Left kidney (tissue), 8 donors: ENCODE data around the gene CREG2. TPM values are rescaled to one million over a fixed set of nuclear protein-coding genes. Genes with fewer than 3 reads are reported as not detected.
A peak's percentile ranks its signal among the peaks of the same experiment; 100 is the strongest.

Source experiments
- DNase-seq: peaks from one replicate; pipeline ENCODE4 v3.0.0-alpha.2; 2013
- long read RNA-seq, 8 donors: transcript quantifications; one replicate each; lab custom pipeline, GENCODE V29; 2026
- polyA plus RNA-seq: library from polyadenylated mRNA; unstranded; fragments of 120-200 nt; gene quantifications from one replicate; pipeline ENCODE4 v1.2.1, GENCODE V29; 2013; ENCODE audit not compliant: insufficient read length

Gene CREG2
- polyA plus RNA-seq = 0.65 TPM
- long read RNA-seq, donor 1 = 0 reads
- long read RNA-seq, donor 2 = 0 reads
- long read RNA-seq, donor 3 = 0 reads
- long read RNA-seq, donor 4 = 0 reads
- long read RNA-seq, donor 5 = 0 reads
- long read RNA-seq, donor 6 = 0 reads
- long read RNA-seq, donor 7 = 0 reads
- long read RNA-seq, donor 8 = 0 reads

GRCh38 chr2:101387151-101387834 lies at the start of gene CREG2:
CREG2 (minus strand) TSS chr2:101387503; CDS start chr2:101387457, 46 bp downstream.
- DNase-seq = peak; percentile 63

GRCh38 chr2:101435001-101435862 lies 47.9 kb upstream of the CREG2 start:
- DNase-seq = peak; percentile 50

GRCh38 chr2:101433465-101433864 lies 46.2 kb upstream of the CREG2 start:
- DNase-seq = no peak

- no peak for DNase-seq
Measured at GRCh38 chr2:101432411-101433181, 45.3 kb upstream of the CREG2 start.

- DNase-seq = no peak
Measured at GRCh38 chr2:101431486-101431885, 44.2 kb upstream of the CREG2 start.

GRCh38 chr2:101430156-101430555 lies 42.9 kb upstream of the CREG2 start:
- DNase-seq = no peak

GRCh38 chr2:101429453-101429852 lies 42.1 kb upstream of the CREG2 start:
- no peak for DNase-seq

GRCh38 chr2:101428422-101429176 lies 41.3 kb upstream of the CREG2 start:
- no peak for DNase-seq

- DNase-seq = no peak
Measured at GRCh38 chr2:101427743-101428142, 40.4 kb upstream of the CREG2 start.

- no peak for DNase-seq
Measured at GRCh38 chr2:101427240-101427639, 39.9 kb upstream of the CREG2 start.

GRCh38 chr2:101426822-101427221 lies 39.5 kb upstream of the CREG2 start:
- DNase-seq = no peak

GRCh38 chr2:101420623-101421022 lies 33.3 kb upstream of the CREG2 start:
- no peak for DNase-seq

GRCh38 chr2:101419096-101419663 lies 31.9 kb upstream of the CREG2 start:
- DNase-seq = peak; percentile 41

GRCh38 chr2:101418460-101419095 lies 31.3 kb upstream of the CREG2 start:
- no peak for DNase-seq

- no peak for DNase-seq
Measured at GRCh38 chr2:101416609-101417008, 29.3 kb upstream of the CREG2 start.

GRCh38 chr2:101415884-101416283 lies 28.6 kb upstream of the CREG2 start:
- no peak for DNase-seq

- no peak for DNase-seq
Measured at GRCh38 chr2:101415220-101415619, 27.9 kb upstream of the CREG2 start.

GRCh38 chr2:101412092-101412694 lies 24.9 kb upstream of the CREG2 start:
- DNase-seq = no peak

- DNase-seq = no peak
Measured at GRCh38 chr2:101410746-101411145, 23.4 kb upstream of the CREG2 start.

- no peak for DNase-seq
Measured at GRCh38 chr2:101410114-101410513, 22.8 kb upstream of the CREG2 start.
